ENCODE measurements around the gene ALDH18A1. TPM values are rescaled to one million over a fixed set of nuclear protein-coding genes. Genes with fewer than 3 reads are reported as not detected.

The ALDH18A1 gene
- total and polyA plus RNA-seq, 2 of the 8 experiments (the other 6 are each of a cell fraction or from before 2014, with no cell fraction given): 59.6 to 128 TPM

DNA sequence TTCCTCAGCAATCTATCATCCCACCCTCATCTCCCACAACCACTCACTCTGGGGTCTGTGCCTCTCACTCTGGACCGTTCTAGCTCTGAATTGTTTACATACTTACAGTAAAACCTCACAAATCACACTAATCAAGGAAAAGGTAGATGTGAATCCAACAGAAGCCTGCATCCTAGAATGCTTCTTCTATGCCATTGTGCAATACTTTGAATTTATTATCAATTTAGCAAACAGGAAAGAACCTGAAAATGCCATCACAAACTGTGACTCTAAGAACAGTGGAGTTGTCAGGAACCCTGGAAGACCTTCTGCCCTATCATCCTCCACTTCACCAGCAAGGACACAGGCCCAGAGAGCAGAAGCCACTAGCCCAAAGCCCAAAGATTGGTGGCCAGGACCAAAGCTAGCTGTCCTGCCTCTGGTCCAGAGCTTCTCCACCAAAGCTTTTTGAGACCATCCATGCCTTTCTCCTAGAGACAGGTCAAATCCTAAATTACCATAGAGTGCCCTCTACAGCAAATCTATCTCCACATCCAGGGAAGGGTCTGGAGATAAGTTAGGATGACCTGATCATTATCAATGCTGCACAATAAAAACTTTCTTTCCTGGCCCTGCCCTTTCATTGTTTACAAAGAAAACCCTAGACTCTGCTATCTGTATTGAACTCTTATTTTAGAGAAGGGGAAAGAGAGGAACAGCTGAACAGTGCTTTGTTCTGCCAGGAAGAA, 97.8 kb downstream of the ALDH18A1 start:
- ChIA-PET CTCF (ENCODE audit: partially characterized antibody) (interaction anchor here (0.6 to 4.4 kb wide), 9 partner anchors 25 to 155 kb away, joined by 3 to 25 read pairs (median 4); no protein-coding TSS in a partner anchor), POLR2A (ENCODE audit: partially characterized antibody) (interaction anchor here (0.7 to 1.5 kb wide), 2 partner anchors 8 to 25 kb away, joined by 3 to 6 read pairs; no protein-coding TSS in a partner anchor)
- H2BK15ac ChIP-seq (ENCODE audit: low read length): peak overlapping the region; percentile 83; the same call in 1 of the 2 replicates
- FAIRE-seq: no peak
- H2BK120ac ChIP-seq (replicated peaks; ENCODE audit: low read depth, low read length): no peak overlapping the region
- no peaks in the 10 kb centered on the region; a peak in 3 of 7 replicates for H3K27me3 ChIP-seq (replicated peaks in 1 of 4; ENCODE audit: control insufficient read depth in 3 of 4, extremely low read depth in 1 of 4, insufficient read depth in 3 of 4, low read length in 3 of 4)
- TF ChIP-seq SP1 (IDR thresholded peaks at IDR 0.05; ENCODE audit: low read depth, low read length) (no peak), RAD21 (IDR thresholded peaks at IDR 0.05 in 1 of 2, conservative IDR thresholded peaks at IDR 0.05 in 1 of 2; ENCODE audit: low read depth in 2 of 2, low read length in 2 of 2) (peak in 1 of 2 experiments; percentile 22; a peak in 1 of 4 replicates)
- H3K23me2 ChIP-seq (ENCODE audit: low read depth, low read length): peaks cover 14% of the 10 kb centered on the region
- H3K4me1 ChIP-seq (replicated peaks in 1 of 4; ENCODE audit: control insufficient read depth in 3 of 4, insufficient read depth in 4 of 4, low read length in 3 of 4): peaks cover 9 to 32% (median 20%) of the 10 kb centered on the region in 4 experiments
- H4K91ac ChIP-seq (replicated peaks; ENCODE audit: insufficient read length, low read length): peak overlapping the region; percentile 46
- no peak overlapping the region for H3K27ac ChIP-seq (ENCODE audit: low read depth, low read length)
- H3K56ac ChIP-seq (replicated peaks; ENCODE audit: insufficient read length, low read depth, low read length): no peak overlapping the region
- H2BK5ac ChIP-seq (ENCODE audit: low read depth, low read length): no peak overlapping the region
- peaks cover 7 to 11% of the 10 kb centered on the region in 2 experiments for H4K20me1 ChIP-seq (replicated peaks in 1 of 2; ENCODE audit: control insufficient read depth in 1 of 2, insufficient read depth in 2 of 2, low read length in 2 of 2)
- H4K5ac ChIP-seq (ENCODE audit: insufficient read length, low read depth, low read length): no peak overlapping the region
- no peaks in the 10 kb centered on the region for H3K9me3 ChIP-seq (ENCODE audit: insufficient read depth in 2 of 2, low read depth in 1 of 2, low read length in 1 of 2)
- H2BK12ac ChIP-seq (ENCODE audit: low read depth, low read length): peak overlapping the region; percentile 82
- H3K4me2 ChIP-seq (ENCODE audit: insufficient read depth in 1 of 2, low read depth in 2 of 2, low read length in 2 of 2): peak overlapping the region; percentile 99
- H3K14ac ChIP-seq (ENCODE audit: insufficient read length): no peak overlapping the region
- peaks cover 0 to 52% of the 10 kb centered on the region in 2 experiments; a peak in 2 of 4 replicates for H3K79me2 ChIP-seq (ENCODE audit: control insufficient read depth in 1 of 2, insufficient read depth in 2 of 2, low read length in 2 of 2)
- no peak overlapping the region; a peak in 1 of 7 replicates for H3K9ac ChIP-seq (replicated peaks in 1 of 4; ENCODE audit: extremely low read depth in 1 of 4, low read depth in 3 of 4, low read length in 3 of 4)
- peaks cover 6% of the 10 kb centered on the region; the same call in 1 of the 2 replicates for H3K79me1 ChIP-seq (ENCODE audit: low read depth, low read length)
- 86% methylated on average over 1 of the region's 1 CpG; no CpG with 5 or more reads in 1 of the 2 experiments for WGBS, 2 experiments (ENCODE audit: extremely low coverage in 1 of 2, insufficient coverage in 1 of 2, insufficient read length in 1 of 2, insufficient replicate concordance in 2 of 2, low coverage in 1 of 2, low lambda C conversion rate in 2 of 2, missing lambda C conversion rate in 1 of 2)
- H2AK5ac ChIP-seq (ENCODE audit: low read depth, low read length): no peak overlapping the region
- no peak for DNase-seq (ENCODE audit: low read depth in 1 of 2, low spot score in 2 of 2)
- no peak overlapping the region for H3K4ac ChIP-seq (replicated peaks; ENCODE audit: insufficient read length, low read depth, low read length)
- no peak overlapping the region for H2AFZ ChIP-seq (ENCODE audit: low read length)
- no peak overlapping the region for H3K23ac ChIP-seq (ENCODE audit: insufficient read length)
- H4K8ac ChIP-seq (ENCODE audit: extremely low read depth, insufficient read depth, low read length): no peak overlapping the region
- 0 out of 2 replicates have a peak overlapping the region, but pooled peaks have one; percentile 16 for H2BK20ac ChIP-seq (ENCODE audit: low read length)
- H3K18ac ChIP-seq (ENCODE audit: extremely low read depth, low read length): peak overlapping the region; percentile 68; the same call in 1 of the 2 replicates
- H3K4me3 ChIP-seq (ENCODE audit: extremely low read depth in 1 of 4, insufficient read depth in 2 of 4, low read depth in 3 of 4, low read length in 4 of 4): peak overlapping the region in 3 of 4 experiments; percentile 21 to 93 (median 29); a peak in 5 of 8 replicates
- no peaks in the 10 kb centered on the region for H3K36me3 ChIP-seq (ENCODE audit: control insufficient read depth in 2 of 4, insufficient read depth in 4 of 4, low read length in 3 of 4)

All from H1 (cell line).